HEK293 (cell line): ENCODE results near the gene GSTM5.

Experiments
- CTCF ChIA-PET: fragments of 350-600 bp; formaldehyde crosslinking; extraction: SDS; loops from one replicate; lab custom pipeline; 2021; ENCODE audit warnings: antibody characterized with exemption; lab: Yijun Ruan, JAX
- POLR2A ChIA-PET: fragments of 300-600 bp; formaldehyde crosslinking; extraction: SDS; loops from one replicate; lab custom pipeline; 2020; ENCODE audit warnings: antibody characterized with exemption, inconsistent platforms; lab: Yijun Ruan, JAX
- H3K27ac ChIP-seq: fragments of 200-500 bp; sonication (Bioruptor generic); 2 replicates; pipeline ENCODE4 v1.5.1; 2014; ENCODE audit warnings: low read depth, low read length, control low read depth, inconsistent platforms; ENCODE audit errors: extremely low read depth
- H3K36me3 ChIP-seq, 2 experiments: fragments of 200-500 bp in 1 of 2; sonication (Bioruptor generic) in 1 of 2; 1 replicate in 1 of 2; 2 replicates in 1 of 2; pipeline ENCODE4 v1.5.1; 2014 to 2017; ENCODE audit warnings: inconsistent platforms in 2 of 2, low read length in 2 of 2; ENCODE audit not compliant: control insufficient read depth in 2 of 2, insufficient read depth in 1 of 2
- H3K4me1 ChIP-seq: fragments of 200-500 bp; sonication (Bioruptor generic); 2 replicates; pipeline ENCODE4 v1.5.1; 2014; ENCODE audit warnings: mild to moderate bottlenecking, low read length, inconsistent platforms; ENCODE audit not compliant: control insufficient read depth, insufficient read depth
- H3K4me3 ChIP-seq: 2 replicates; pipeline ENCODE4 v1.5.1; 2011; ENCODE audit warnings: low read depth, mild to moderate bottlenecking, control low read depth, low read length, moderate library complexity
- H3K9me3 ChIP-seq: fragments of 200-500 bp; sonication (Bioruptor generic); 2 replicates; pipeline ENCODE4 v1.5.1; 2014; ENCODE audit warnings: low read depth, low read length, inconsistent platforms; ENCODE audit not compliant: control insufficient read depth, insufficient read depth
- CTCF ChIP-seq: fragments of 450-650 bp; formaldehyde crosslinking; IDR thresholded peaks from 2 replicates; pipeline ENCODE4 v1.5.1; 2016; ENCODE audit warnings: missing biosample characterization, missing genetic modification characterization
- GLIS1 ChIP-seq: fragments of 450-650 bp; formaldehyde crosslinking; IDR thresholded peaks from 2 replicates; pipeline ENCODE4 v1.5.1; 2016; ENCODE audit warnings: missing biosample characterization, missing genetic modification characterization
- IKZF3 ChIP-seq: fragments of 450-650 bp; IDR thresholded peaks from 2 replicates; pipeline ENCODE4 v1.5.0; 2018; ENCODE audit warnings: missing biosample characterization, mild to moderate bottlenecking, missing genetic modification characterization, moderate library complexity
- KLF16 ChIP-seq: fragments of 450-650 bp; formaldehyde crosslinking; IDR thresholded peaks from 2 replicates; pipeline ENCODE4 v1.5.1; 2017; ENCODE audit warnings: missing biosample characterization, missing genetic modification characterization
- OSR2 ChIP-seq: fragments of 450-650 bp; formaldehyde crosslinking; IDR thresholded peaks from 2 replicates; pipeline ENCODE4 v1.5.1; 2016; ENCODE audit warnings: missing biosample characterization, missing genetic modification characterization
- REPIN1 ChIP-seq: fragments of 450-650 bp; formaldehyde crosslinking; IDR thresholded peaks from 2 replicates; pipeline ENCODE4 v1.5.1; 2017; ENCODE audit warnings: missing biosample characterization, missing genetic modification characterization, low read depth
- REST ChIP-seq: fragments of 450-650 bp; formaldehyde crosslinking; IDR thresholded peaks from 2 replicates; pipeline ENCODE4 v1.5.1; 2016; ENCODE audit warnings: missing biosample characterization, missing genetic modification characterization
- SP3 ChIP-seq: fragments of 450-650 bp; formaldehyde crosslinking; IDR thresholded peaks from 2 replicates; pipeline ENCODE4 v1.5.1; 2016; ENCODE audit warnings: missing biosample characterization, missing genetic modification characterization
- ZBTB20 ChIP-seq: fragments of 450-650 bp; formaldehyde crosslinking; IDR thresholded peaks from 2 replicates; pipeline ENCODE4 v1.5.1; 2016; ENCODE audit warnings: missing biosample characterization, missing genetic modification characterization
- ZBTB21 ChIP-seq: fragments of 450-650 bp; formaldehyde crosslinking; IDR thresholded peaks from 2 replicates; pipeline ENCODE4 v1.5.1; 2017; ENCODE audit warnings: missing biosample characterization, missing genetic modification characterization
- ZNF202 ChIP-seq: fragments of 450-650 bp; formaldehyde crosslinking; IDR thresholded peaks from 2 replicates; pipeline ENCODE4 v1.5.1; 2016; ENCODE audit warnings: missing biosample characterization, missing genetic modification characterization, borderline replicate concordance
- ZNF211 ChIP-seq: fragments of 450-650 bp; formaldehyde crosslinking; IDR thresholded peaks from 2 replicates; pipeline ENCODE4 v1.5.1; 2016; ENCODE audit warnings: low read depth, missing biosample characterization, missing genetic modification characterization
- ZNF223 ChIP-seq: fragments of 450-650 bp; formaldehyde crosslinking; IDR thresholded peaks from 2 replicates; pipeline ENCODE4 v1.5.1; 2016; ENCODE audit warnings: missing biosample characterization, missing genetic modification characterization
- ZNF311 ChIP-seq: fragments of 450-650 bp; formaldehyde crosslinking; IDR thresholded peaks from 2 replicates; pipeline ENCODE4 v1.5.1; 2017; ENCODE audit warnings: missing biosample characterization, missing genetic modification characterization, borderline replicate concordance
- ZNF398 ChIP-seq: fragments of 450-650 bp; formaldehyde crosslinking; IDR thresholded peaks from 2 replicates; pipeline ENCODE4 v1.5.1; 2017; ENCODE audit warnings: missing biosample characterization, missing genetic modification characterization
- ZNF558 ChIP-seq: fragments of 450-650 bp; formaldehyde crosslinking; IDR thresholded peaks from 2 replicates; pipeline ENCODE4 v1.5.1; 2016; ENCODE audit warnings: missing biosample characterization, missing genetic modification characterization
- ZNF629 ChIP-seq: fragments of 450-650 bp; formaldehyde crosslinking; IDR thresholded peaks from 2 replicates; pipeline ENCODE4 v1.5.1; 2017; ENCODE audit warnings: missing biosample characterization, missing genetic modification characterization
- ZNF639 ChIP-seq: fragments of 450-650 bp; formaldehyde crosslinking; IDR thresholded peaks from 2 replicates; pipeline ENCODE4 v1.5.1; 2016; ENCODE audit warnings: missing biosample characterization, missing genetic modification characterization
- ZNF660 ChIP-seq: fragments of 450-650 bp; IDR thresholded peaks from 2 replicates; pipeline ENCODE4 v1.5.1; 2018; ENCODE audit warnings: missing biosample characterization, mild to moderate bottlenecking, missing genetic modification characterization
- ZNF707 ChIP-seq: fragments of 450-650 bp; formaldehyde crosslinking; IDR thresholded peaks from 2 replicates; pipeline ENCODE4 v1.5.1; 2016; ENCODE audit warnings: missing biosample characterization, missing genetic modification characterization
- ZNF792 ChIP-seq: fragments of 450-650 bp; formaldehyde crosslinking; IDR thresholded peaks from 2 replicates; pipeline ENCODE4 v1.5.1; 2016; ENCODE audit warnings: missing biosample characterization, missing genetic modification characterization

Gene GSTM5

GRCh38 chr1:109764561-109765482 is 52.8 kb downstream of the GSTM5 start:
- H3K9me3 ChIP-seq = no peaks in the 10 kb centered on the region
- TF ChIP-seq ZNF398 (no peak), ZNF558 (tag by site-specific recombination) (no peak), ZNF660 (tag by site-specific recombination) (no peak), ZBTB21 (tag by site-specific recombination) (no peak)
- TF ChIP-seq, all 188 proteins: peak for 0
- H3K4me1 ChIP-seq = no peaks in the 10 kb centered on the region
- CTCF ChIA-PET = interaction anchor here (0.7 to 2.1 kb wide), 4 partner anchors 8 to 127 kb away, joined by 3 to 11 read pairs (median 4); no protein-coding TSS in a partner anchor
- POLR2A ChIA-PET = no interaction called here
- no peak overlapping the region for H3K27ac ChIP-seq
- no peaks in the 10 kb centered on the region for H3K36me3 ChIP-seq
- H3K4me3 ChIP-seq = no peak overlapping the region

GRCh38 chr1:109765483-109765815 is 53.4 kb downstream of the GSTM5 start:
- ChIA-PET POLR2A (no interaction called here), CTCF (interaction anchor here (1.1 to 2.1 kb wide), 3 partner anchors 9 to 128 kb away, joined by 4 to 11 read pairs (median 4); no protein-coding TSS in a partner anchor)
- TF ChIP-seq CTCF (tag by site-specific recombination) (no peak), ZNF223 (tag by site-specific recombination) (no peak), REST (tag by site-specific recombination) (no peak), ZNF202 (no peak), GLIS1 (tag by site-specific recombination) (no peak), ZNF311 (no peak), ZBTB20 (tag by site-specific recombination) (no peak), ZNF639 (tag by site-specific recombination) (no peak), IKZF3 (tag by site-specific recombination) (no peak), OSR2 (tag by site-specific recombination) (no peak), ZNF792 (tag by site-specific recombination) (no peak), ZNF629 (tag by site-specific recombination) (no peak), KLF16 (tag by site-specific recombination) (no peak), ZNF211 (tag by site-specific recombination) (no peak), ZNF707 (tag by site-specific recombination) (no peak), SP3 (tag by site-specific recombination) (no peak), REPIN1 (tag by site-specific recombination) (no peak)
- Histone ChIP-seq H3K27ac (no peak overlapping the region), H3K4me3 (no peak overlapping the region), H3K4me1 (no peaks in the 10 kb centered on the region), H3K36me3 (no peaks in the 10 kb centered on the region), H3K9me3 (no peaks in the 10 kb centered on the region)
